ENCODE measurements around the gene ZNF813. TPM values are rescaled to one million over a fixed set of nuclear protein-coding genes. Genes with fewer than 3 reads are reported as not detected.

ZNF813 gene
- total RNA-seq, 1 donor from 2014 or later = 8.2 TPM

- Mint-ChIP-seq H3K27me3 (no peaks in the 10 kb centered on the region), H3K27ac (peak overlapping the region; percentile 87), H3K9me3 (peaks cover 16% of the 10 kb centered on the region), H3K36me3 (ENCODE audit: low read depth) (peaks cover 30% of the 10 kb centered on the region), H3K4me1 (peaks cover 16% of the 10 kb centered on the region), H3K4me3 (peak overlapping the region; percentile 94)
- TF ChIP-seq CTCF (IDR thresholded peaks at IDR 0.05) = no peak
- no peak for ATAC-seq (ENCODE audit: low read depth)
- ChIA-PET POLR2A (interaction anchor here (0.7 to 1.6 kb wide), 4 partner anchors 16 to 1350 kb away, joined by 3 to 18 read pairs (median 10); partner anchors contain the start of genes PPP2R1A, ZNF331 and ZNF836), CTCF (interaction anchor here (0.9 kb wide), 1 partner anchor 17 kb away, joined by 4 read pairs; the partner anchor contains the start of gene ZNF331)
- intact Hi-C loops (cut with micrococcal nuclease) = loop anchor here (2.0 kb wide), 3 partner anchors 91 to 1535 kb away; partner anchors contain the start of genes ZNF350, ZNF761 and ZNF845
- DNase-seq = no peak
These were observed 54.1 kb downstream of the ZNF813 start for GRCh38 chr19:53521373-53522202.

GRCh38 chr19:53525922-53526321 is 58.4 kb downstream of the ZNF813 start:
- DNase-seq (no peak), ATAC-seq (ENCODE audit: low read depth) (no peak)
- Mint-ChIP-seq H3K9me3 (peaks cover 19% of the 10 kb centered on the region), H3K4me3 (no peak overlapping the region), H3K27ac (no peak overlapping the region), H3K4me1 (peaks cover 11% of the 10 kb centered on the region), H3K36me3 (ENCODE audit: low read depth) (peaks cover 47% of the 10 kb centered on the region), H3K27me3 (no peaks in the 10 kb centered on the region)
- TF ChIP-seq CTCF (IDR thresholded peaks at IDR 0.05) = no peak
- ChIA-PET POLR2A (no interaction called here), CTCF (no interaction called here)
- intact Hi-C loops (cut with micrococcal nuclease) = no loop called here

- ChIA-PET CTCF (no interaction called here), POLR2A (no interaction called here)
- intact Hi-C loops (cut with micrococcal nuclease) = no loop called here
- ATAC-seq (ENCODE audit: low read depth) (no peak), DNase-seq (no peak)
- Mint-ChIP-seq H3K4me3 (no peak overlapping the region), H3K9me3 (peaks cover 13% of the 10 kb centered on the region), H3K4me1 (no peaks in the 10 kb centered on the region), H3K36me3 (ENCODE audit: low read depth) (peaks cover 32% of the 10 kb centered on the region), H3K27ac (no peak overlapping the region), H3K27me3 (no peaks in the 10 kb centered on the region)
- TF ChIP-seq CTCF (IDR thresholded peaks at IDR 0.05) = no peak
These were observed 63.1 kb downstream of the ZNF813 start for GRCh38 chr19:53530622-53531021.

GRCh38 chr19:53531457-53531856 is 63.9 kb downstream of the ZNF813 start:
- no peak overlapping the region for H3K4me3 Mint-ChIP-seq
- H3K27ac Mint-ChIP-seq = no peak overlapping the region
- H3K27me3 Mint-ChIP-seq = no peaks in the 10 kb centered on the region
- intact Hi-C loops (cut with micrococcal nuclease) = no loop called here
- no peak for ATAC-seq (ENCODE audit: low read depth)
- DNase-seq = no peak
- H3K9me3 Mint-ChIP-seq = peaks cover 11% of the 10 kb centered on the region
- no peak for TF ChIP-seq CTCF (IDR thresholded peaks at IDR 0.05)
- CTCF ChIA-PET = no interaction called here
- POLR2A ChIA-PET = no interaction called here
- H3K36me3 Mint-ChIP-seq (ENCODE audit: low read depth) = peaks cover 26% of the 10 kb centered on the region
- no peaks in the 10 kb centered on the region for H3K4me1 Mint-ChIP-seq

GRCh38 chr19:53532362-53532761 is 64.8 kb downstream of the ZNF813 start:
- intact Hi-C loops (cut with micrococcal nuclease) = no loop called here
- no peak for TF ChIP-seq CTCF (IDR thresholded peaks at IDR 0.05)
- DNase-seq = no peak
- H3K4me3 Mint-ChIP-seq = no peak overlapping the region
- H3K27ac Mint-ChIP-seq = no peak overlapping the region
- peaks cover 23% of the 10 kb centered on the region for H3K36me3 Mint-ChIP-seq (ENCODE audit: low read depth)
- H3K4me1 Mint-ChIP-seq = no peaks in the 10 kb centered on the region
- H3K9me3 Mint-ChIP-seq = peaks cover 8% of the 10 kb centered on the region
- no peak for ATAC-seq (ENCODE audit: low read depth)
- CTCF ChIA-PET = no interaction called here
- H3K27me3 Mint-ChIP-seq = no peaks in the 10 kb centered on the region
- POLR2A ChIA-PET = no interaction called here
